ENCODE results near the gene SMCR8. TPM values are rescaled to one million over a fixed set of nuclear protein-coding genes. Genes with fewer than 3 reads are reported as not detected.

The SMCR8 gene
- total RNA-seq (16.1 and 17.6 TPM in 2 replicates), polyA plus RNA-seq (8.2 and 9.5 TPM in 2 replicates), polyA minus RNA-seq (24.9 TPM in 2 replicates), Bru-seq, nascent RNA (percentile 77 among the genes with signal in this experiment), BruChase-seq, experiment 1, labeled RNA remaining after a 6-hour chase (percentile 88 among the genes with signal in this experiment), BruChase-seq, experiment 2, labeled RNA remaining after a 2-hour chase (percentile 96 among the genes with signal in this experiment)
- 9.6 and 9.8 TPM in 2 replicates for polyA plus RNA-seq (2011; cell fraction: cytosol; rRNA removed)
- polyA plus RNA-seq (2011; cell fraction: nucleus; rRNA removed): 16.0 and 17.7 TPM in 2 replicates
- 13.2 and 14.1 TPM in 2 replicates for polyA plus RNA-seq (2012)
- 6.6 TPM for polyA minus RNA-seq (2011; cell fraction: cytosol; rRNA and poly(A)+ RNA removed)
- polyA minus RNA-seq (2011; cell fraction: nucleus; rRNA and poly(A)+ RNA removed): 23.1 and 24.9 TPM in 2 replicates
- long read RNA-seq, partial matches to known transcripts: 0 of 4 reads
- long read RNA-seq, other reads (novel, unspliced or antisense): 4 of 4 reads

- peak within 1 kb of the TSS; percentile 86 for H3K4me2 ChIP-seq (ENCODE audit: insufficient read depth, low read length)
- no peaks in the 10 kb centered on the region for H3K9me3 ChIP-seq (replicated peaks; ENCODE audit: control insufficient read depth, insufficient read depth, low read length)
- intact Hi-C loops (cut with micrococcal nuclease): loop anchor here (1.0 to 2.0 kb wide), 5 partner anchors 14 to 90 kb away; partner anchors contain the start of genes LLGL1, MIEF2 and SHMT1
- peaks cover 26% of the 10 kb centered on the region for H3K4me1 ChIP-seq (ENCODE audit: control insufficient read depth, extremely low read depth, insufficient read depth, low read length)
- TF ChIP-seq CTCF (IDR thresholded peaks at IDR 0.05; ENCODE audit: extremely low read depth in 1 of 2, insufficient read depth in 1 of 2, low read depth in 1 of 2, low read length in 2 of 2): no peak
- TF ChIP-seq POLR2AphosphoS5 (IDR thresholded peaks at IDR 0.05; ENCODE audit: insufficient read depth, low read depth, low read length): peak; percentile 61
- peak; percentile 55 for TF ChIP-seq MYC (IDR thresholded peaks at IDR 0.05; ENCODE audit: low read depth, low read length)
- no peak for TF ChIP-seq EZH2 (IDR thresholded peaks at IDR 0.05; ENCODE audit: borderline replicate concordance, low read depth, low read length, severe bottlenecking)
- no peak for TF ChIP-seq GATA2 (IDR thresholded peaks at IDR 0.05; ENCODE audit: insufficient read depth, insufficient read length, low read depth, low read length)
- TF ChIP-seq MAX (IDR thresholded peaks at IDR 0.05; ENCODE audit: insufficient read depth, insufficient read length): peak; percentile 90
- TF ChIP-seq FOS (IDR thresholded peaks at IDR 0.05; ENCODE audit: borderline replicate concordance, insufficient read depth, low read length): no peak
- TF ChIP-seq POLR2A (IDR thresholded peaks at IDR 0.05; ENCODE audit: low read depth, low read length): peak; percentile 72
- no peak for TF ChIP-seq JUN (IDR thresholded peaks at IDR 0.05; ENCODE audit: borderline replicate concordance, insufficient read depth, insufficient read length, low read depth)
- H3K4me3 ChIP-seq (replicated peaks in 1 of 3; ENCODE audit: insufficient read depth in 1 of 3, low read depth in 1 of 3, low read length in 3 of 3): peak within 1 kb of the TSS; percentile 58 to 80 (median 72)
- FAIRE-seq: peak; percentile 99
- H3K79me2 ChIP-seq (ENCODE audit: control insufficient read depth, insufficient read depth, low read length): peaks cover 78% of the 10 kb centered on the region
- H2AFZ ChIP-seq (ENCODE audit: low read depth, low read length): peak within 1 kb of the TSS; percentile 87
- dilution Hi-C loops (cut with MboI; ENCODE audit: extremely low pct_ligation_motif_present, low sequenced_read_pairs): no loop called here
- H3K27me3 ChIP-seq (ENCODE audit: control insufficient read depth in 2 of 2, insufficient read depth in 2 of 2, low read length in 2 of 2): no peaks in the 10 kb centered on the region
- no TSS peak for BruUV-seq (replicated peaks)
- CTCF ChIA-PET: interaction anchor here (1.2 kb wide), 1 partner anchor 14 kb away, joined by 3 read pairs; no protein-coding TSS in a partner anchor
- H3K9me1 ChIP-seq (replicated peaks; ENCODE audit: control insufficient read depth, extremely low read depth, insufficient read depth, low read length): no peaks in the 10 kb centered on the region
- DNase-seq (ENCODE audit: low read depth, low spot score): peak; percentile 99
- POLR2A ChIA-PET: interaction anchor here (0.6 kb wide), 1 partner anchor 282 kb away, joined by 5 read pairs; no protein-coding TSS in a partner anchor
- no peaks in the 10 kb centered on the region for H4K20me1 ChIP-seq (replicated peaks; ENCODE audit: control insufficient read depth, extremely low read depth, insufficient read depth, low read length)
- H3K9ac ChIP-seq (replicated peaks; ENCODE audit: extremely low read depth, insufficient read depth, low read length): peak within 1 kb of the TSS; percentile 95
- H3K27ac ChIP-seq (ENCODE audit: insufficient read depth, low read depth, low read length): peak within 1 kb of the TSS; percentile 83
- H3K36me3 ChIP-seq (ENCODE audit: control insufficient read depth in 2 of 2, extremely low read depth in 1 of 2, insufficient read depth in 2 of 2, low read length in 2 of 2): peaks cover 0 to 7% of the 10 kb centered on the region in 2 experiments
Observed at GRCh38 chr17:18314731-18315561, at the start of gene SMCR8, which contains the start of gene TOP3A. Gene SMCR8, plus strand, starts transcription at chr17:18315293. Its CDS starts 497 bp downstream, at chr17:18315790. Gene TOP3A, minus strand, starts transcription at chr17:18314994. Its CDS starts 216 bp downstream, at chr17:18314778.
